GM23338 (cell line): Measurements from ENCODE around the gene NCKAP5. TPM values are rescaled to one million over a fixed set of nuclear protein-coding genes. Genes with fewer than 3 reads are reported as not detected.

Source experiments
- ATAC-seq: fragments of 200-7000 bp; cut with Tn5 transposase; 3 replicates; pipeline ENCODE4 v1.9.1; 2020
- DNase-seq: peaks from one replicate; pipeline ENCODE4 v3.0.0-alpha.2; 2015; ENCODE audit warnings: low spot score
- H2AFZ ChIP-seq: fragments of 200-600 bp; sonication (generic); 2 replicates; pipeline ENCODE4 v1.8.0; 2016; ENCODE audit warnings: antibody characterized with exemption, mild to moderate bottlenecking, moderate library complexity
- H3F3A ChIP-seq: fragments of 200-600 bp; sonication (generic); replicated peaks from 2 replicates; pipeline ENCODE4 v1.8.0; 2017; ENCODE audit warnings: antibody characterized with exemption, mixed run types, low read depth
- H3K27ac ChIP-seq: fragments of 200-600 bp; sonication (generic); 2 replicates; pipeline ENCODE4 v1.6.1; 2016; ENCODE audit warnings: low read depth
- H3K27me3 ChIP-seq: fragments of 200-600 bp; sonication (generic); 2 replicates; pipeline ENCODE4 v1.8.0; 2016; ENCODE audit warnings: mild to moderate bottlenecking, mixed run types, moderate library complexity; ENCODE audit not compliant: insufficient read depth
- H3K36me3 ChIP-seq: fragments of 200-600 bp; sonication (generic); 2 replicates; pipeline ENCODE4 v1.8.0; 2016; ENCODE audit warnings: mild to moderate bottlenecking; ENCODE audit not compliant: insufficient read depth
- H3K4me1 ChIP-seq: fragments of 200-600 bp; sonication (generic); 2 replicates; pipeline ENCODE4 v1.8.0; 2016; ENCODE audit warnings: mild to moderate bottlenecking, moderate library complexity; ENCODE audit not compliant: insufficient read depth
- H3K4me2 ChIP-seq: fragments of 200-600 bp; sonication (generic); 2 replicates; pipeline ENCODE4 v1.7.1; 2017; ENCODE audit warnings: mixed run types
- H3K4me3 ChIP-seq: fragments of 200-600 bp; sonication (generic); 2 replicates; pipeline ENCODE4 v1.6.1; 2016; ENCODE audit warnings: mixed run types
- H3K79me2 ChIP-seq: fragments of 200-600 bp; sonication (generic); replicated peaks from 2 replicates; pipeline ENCODE4 v1.8.0; 2017; ENCODE audit warnings: mild to moderate bottlenecking; ENCODE audit not compliant: insufficient read depth
- H3K9me2 ChIP-seq: fragments of 200-600 bp; sonication (generic); 2 replicates; pipeline ENCODE4 v1.8.0; 2017; ENCODE audit not compliant: insufficient read depth
- H4K20me1 ChIP-seq: fragments of 200-600 bp; sonication (generic); replicated peaks from 2 replicates; pipeline ENCODE4 v1.8.0; 2017; ENCODE audit warnings: mild to moderate bottlenecking; ENCODE audit not compliant: insufficient read depth
- H3K27ac Mint-ChIP-seq: 2 replicates; pipeline ENCODE4 v1.8.0; 2020; ENCODE audit warnings: inconsistent platforms, mild to moderate bottlenecking, moderate library complexity, mixed read lengths
- H3K27me3 Mint-ChIP-seq: 3 replicates; pipeline ENCODE4 v1.8.0; 2022; ENCODE audit warnings: low read depth, mild to moderate bottlenecking, moderate library complexity, mixed read lengths, inconsistent platforms; ENCODE audit not compliant: insufficient read depth, poor library complexity
- H3K36me3 Mint-ChIP-seq: 3 replicates; pipeline ENCODE4 v1.8.0; 2021; ENCODE audit warnings: low read depth, mild to moderate bottlenecking, inconsistent platforms, moderate library complexity, mixed read lengths
- H3K4me1 Mint-ChIP-seq: 3 replicates; pipeline ENCODE4 v1.8.0; 2020; ENCODE audit warnings: mild to moderate bottlenecking, inconsistent platforms, mixed read lengths
- H3K4me3 Mint-ChIP-seq: 3 replicates; pipeline ENCODE4 v1.8.0; 2021; ENCODE audit warnings: moderate library complexity, mild to moderate bottlenecking, inconsistent platforms, mixed read lengths
- H3K9me3 Mint-ChIP-seq: 3 replicates; pipeline ENCODE4 v1.8.0; 2020; ENCODE audit warnings: moderate library complexity, mild to moderate bottlenecking, inconsistent platforms, mixed read lengths
- CREB1 ChIP-seq: fragments of 250-450 bp; sonication (Bioruptor Pico); IDR thresholded peaks from 2 replicates; pipeline ENCODE4 v1.5.0; 2020; ENCODE audit warnings: low read depth, mild to moderate bottlenecking, moderate library complexity
- JUNB ChIP-seq: IDR thresholded peaks from one replicate; pipeline ENCODE4 v1.6.1; 2016; ENCODE audit warnings: antibody characterized with exemption; ENCODE audit not compliant: unreplicated experiment
- NANOG ChIP-seq: IDR thresholded peaks from 2 replicates; pipeline ENCODE4 v1.6.1; 2016; ENCODE audit warnings: antibody characterized with exemption, borderline replicate concordance
- STAT1 ChIP-seq: IDR thresholded peaks from one replicate; pipeline ENCODE4 v1.6.1; 2016; ENCODE audit warnings: antibody characterized with exemption; ENCODE audit not compliant: unreplicated experiment
- ZNF114 ChIP-seq: fragments of 250-450 bp; sonication (Bioruptor Pico); IDR thresholded peaks from 2 replicates; pipeline ENCODE4 v1.5.0; 2020; ENCODE audit warnings: mild to moderate bottlenecking, moderate library complexity
- ZNF331 ChIP-seq: fragments of 250-450 bp; sonication (Bioruptor Pico); IDR thresholded peaks from 2 replicates; pipeline ENCODE4 v1.5.0; 2020; ENCODE audit warnings: low read depth, mild to moderate bottlenecking, moderate library complexity
- polyA plus RNA-seq: library from polyadenylated mRNA; unstranded; fragments of >200 nt; fragmentation: Nextera tagmentation; extraction: Ambion mirVana; gene quantifications from 2 replicates; pipeline ENCODE4 v1.2.1, GENCODE V29; 2016
- total RNA-seq: library from RNA; depleted of rRNA; stranded (reverse); fragments of >200 nt; shearing (Covaris generic); gene quantifications from 2 replicates; pipeline ENCODE4 v1.2.3, GENCODE V29; 2014
- TF ChIP-seq, protein P1 (sequence below): IDR thresholded peaks from one replicate; pipeline ENCODE4 v1.6.1; 2018; ENCODE audit warnings: antibody characterized with exemption; ENCODE audit not compliant: unreplicated experiment
- TF ChIP-seq, protein P2 (sequence below), 2 experiments: fragments of 200-600 bp in 1 of 2; sonication (generic) in 1 of 2; conservative IDR thresholded peaks; 2 replicates each; pipeline versions ENCODE4 v1.5.1 to v1.6.1; 2016 to 2017; ENCODE audit warnings: antibody characterized with exemption in 2 of 2, low read depth in 2 of 2, mild to moderate bottlenecking in 2 of 2, moderate library complexity in 1 of 2
- TF ChIP-seq, protein P3 (sequence below): fragments of 250-450 bp; sonication (Bioruptor Pico); IDR thresholded peaks from 2 replicates; pipeline ENCODE4 v1.5.0; 2020; ENCODE audit warnings: mild to moderate bottlenecking, moderate library complexity

The NCKAP5 gene
- total and polyA plus RNA-seq, 2 experiments from 2014 or later, result 0.34 to 0.73 TPM

DNA sequence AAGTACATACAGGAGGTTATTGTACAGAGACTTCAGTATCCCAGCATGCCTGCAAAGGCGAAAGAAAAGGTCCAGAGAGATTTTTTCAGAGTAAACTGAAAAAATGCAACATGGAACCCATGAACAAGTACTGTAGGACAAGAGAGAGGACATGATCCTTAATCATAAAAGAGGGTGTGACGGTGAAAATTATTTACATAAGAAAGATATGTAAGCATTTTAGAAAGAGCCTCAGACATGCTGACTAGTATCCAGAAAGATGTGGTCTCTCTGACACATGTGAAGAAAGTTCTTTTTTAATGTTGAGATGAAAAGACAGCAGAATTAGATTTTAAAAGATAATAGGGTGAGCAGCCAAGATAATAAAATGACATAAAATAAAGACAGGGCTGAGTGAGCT is 262.0 kb downstream of the NCKAP5 start:
- Histone ChIP-seq H3K27me3 (no peaks in the 10 kb centered on the region), H3K4me2 (no peak overlapping the region), H3K27ac (no peak overlapping the region), H2AFZ (no peak overlapping the region), H4K20me1 (no peaks in the 10 kb centered on the region), H3F3A (no peaks in the 10 kb centered on the region), H3K4me3 (no peak overlapping the region), H3K4me1 (no peaks in the 10 kb centered on the region), H3K79me2 (no peaks in the 10 kb centered on the region), H3K36me3 (no peaks in the 10 kb centered on the region), H3K9me2 (peaks cover 9% of the 10 kb centered on the region; the same call in 1 of the 2 replicates)
- H3K4me1 Mint-ChIP-seq, result no peaks in the 10 kb centered on the region
- no peaks in the 10 kb centered on the region for H3K36me3 Mint-ChIP-seq
- H3K4me3 Mint-ChIP-seq, result no peak overlapping the region
- peaks cover 3% of the 10 kb centered on the region; the same call in 2 of the 3 replicates for H3K9me3 Mint-ChIP-seq
- H3K27me3 Mint-ChIP-seq, result peaks cover 1% of the 10 kb centered on the region
- H3K27ac Mint-ChIP-seq, result no peak overlapping the region
- DNase-seq, result no peak
- ATAC-seq, result no peak
- TF ChIP-seq STAT1 (no peak), CREB1 (no peak), JUNB (no peak), NANOG (no peak), ZNF331 (CRISPR knock-in tag) (no peak), ZNF114 (no peak)
- TF ChIP-seq, protein P1, sequence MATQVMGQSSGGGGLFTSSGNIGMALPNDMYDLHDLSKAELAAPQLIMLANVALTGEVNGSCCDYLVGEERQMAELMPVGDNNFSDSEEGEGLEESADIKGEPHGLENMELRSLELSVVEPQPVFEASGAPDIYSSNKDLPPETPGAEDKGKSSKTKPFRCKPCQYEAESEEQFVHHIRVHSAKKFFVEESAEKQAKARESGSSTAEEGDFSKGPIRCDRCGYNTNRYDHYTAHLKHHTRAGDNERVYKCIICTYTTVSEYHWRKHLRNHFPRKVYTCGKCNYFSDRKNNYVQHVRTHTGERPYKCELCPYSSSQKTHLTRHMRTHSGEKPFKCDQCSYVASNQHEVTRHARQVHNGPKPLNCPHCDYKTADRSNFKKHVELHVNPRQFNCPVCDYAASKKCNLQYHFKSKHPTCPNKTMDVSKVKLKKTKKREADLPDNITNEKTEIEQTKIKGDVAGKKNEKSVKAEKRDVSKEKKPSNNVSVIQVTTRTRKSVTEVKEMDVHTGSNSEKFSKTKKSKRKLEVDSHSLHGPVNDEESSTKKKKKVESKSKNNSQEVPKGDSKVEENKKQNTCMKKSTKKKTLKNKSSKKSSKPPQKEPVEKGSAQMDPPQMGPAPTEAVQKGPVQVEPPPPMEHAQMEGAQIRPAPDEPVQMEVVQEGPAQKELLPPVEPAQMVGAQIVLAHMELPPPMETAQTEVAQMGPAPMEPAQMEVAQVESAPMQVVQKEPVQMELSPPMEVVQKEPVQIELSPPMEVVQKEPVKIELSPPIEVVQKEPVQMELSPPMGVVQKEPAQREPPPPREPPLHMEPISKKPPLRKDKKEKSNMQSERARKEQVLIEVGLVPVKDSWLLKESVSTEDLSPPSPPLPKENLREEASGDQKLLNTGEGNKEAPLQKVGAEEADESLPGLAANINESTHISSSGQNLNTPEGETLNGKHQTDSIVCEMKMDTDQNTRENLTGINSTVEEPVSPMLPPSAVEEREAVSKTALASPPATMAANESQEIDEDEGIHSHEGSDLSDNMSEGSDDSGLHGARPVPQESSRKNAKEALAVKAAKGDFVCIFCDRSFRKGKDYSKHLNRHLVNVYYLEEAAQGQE, result no peak
- TF ChIP-seq, protein P2, sequence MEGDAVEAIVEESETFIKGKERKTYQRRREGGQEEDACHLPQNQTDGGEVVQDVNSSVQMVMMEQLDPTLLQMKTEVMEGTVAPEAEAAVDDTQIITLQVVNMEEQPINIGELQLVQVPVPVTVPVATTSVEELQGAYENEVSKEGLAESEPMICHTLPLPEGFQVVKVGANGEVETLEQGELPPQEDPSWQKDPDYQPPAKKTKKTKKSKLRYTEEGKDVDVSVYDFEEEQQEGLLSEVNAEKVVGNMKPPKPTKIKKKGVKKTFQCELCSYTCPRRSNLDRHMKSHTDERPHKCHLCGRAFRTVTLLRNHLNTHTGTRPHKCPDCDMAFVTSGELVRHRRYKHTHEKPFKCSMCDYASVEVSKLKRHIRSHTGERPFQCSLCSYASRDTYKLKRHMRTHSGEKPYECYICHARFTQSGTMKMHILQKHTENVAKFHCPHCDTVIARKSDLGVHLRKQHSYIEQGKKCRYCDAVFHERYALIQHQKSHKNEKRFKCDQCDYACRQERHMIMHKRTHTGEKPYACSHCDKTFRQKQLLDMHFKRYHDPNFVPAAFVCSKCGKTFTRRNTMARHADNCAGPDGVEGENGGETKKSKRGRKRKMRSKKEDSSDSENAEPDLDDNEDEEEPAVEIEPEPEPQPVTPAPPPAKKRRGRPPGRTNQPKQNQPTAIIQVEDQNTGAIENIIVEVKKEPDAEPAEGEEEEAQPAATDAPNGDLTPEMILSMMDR (conservative IDR thresholded peaks at IDR 0.05; ENCODE audit: low read depth in 2 of 2), result no peak
- TF ChIP-seq, protein P3, sequence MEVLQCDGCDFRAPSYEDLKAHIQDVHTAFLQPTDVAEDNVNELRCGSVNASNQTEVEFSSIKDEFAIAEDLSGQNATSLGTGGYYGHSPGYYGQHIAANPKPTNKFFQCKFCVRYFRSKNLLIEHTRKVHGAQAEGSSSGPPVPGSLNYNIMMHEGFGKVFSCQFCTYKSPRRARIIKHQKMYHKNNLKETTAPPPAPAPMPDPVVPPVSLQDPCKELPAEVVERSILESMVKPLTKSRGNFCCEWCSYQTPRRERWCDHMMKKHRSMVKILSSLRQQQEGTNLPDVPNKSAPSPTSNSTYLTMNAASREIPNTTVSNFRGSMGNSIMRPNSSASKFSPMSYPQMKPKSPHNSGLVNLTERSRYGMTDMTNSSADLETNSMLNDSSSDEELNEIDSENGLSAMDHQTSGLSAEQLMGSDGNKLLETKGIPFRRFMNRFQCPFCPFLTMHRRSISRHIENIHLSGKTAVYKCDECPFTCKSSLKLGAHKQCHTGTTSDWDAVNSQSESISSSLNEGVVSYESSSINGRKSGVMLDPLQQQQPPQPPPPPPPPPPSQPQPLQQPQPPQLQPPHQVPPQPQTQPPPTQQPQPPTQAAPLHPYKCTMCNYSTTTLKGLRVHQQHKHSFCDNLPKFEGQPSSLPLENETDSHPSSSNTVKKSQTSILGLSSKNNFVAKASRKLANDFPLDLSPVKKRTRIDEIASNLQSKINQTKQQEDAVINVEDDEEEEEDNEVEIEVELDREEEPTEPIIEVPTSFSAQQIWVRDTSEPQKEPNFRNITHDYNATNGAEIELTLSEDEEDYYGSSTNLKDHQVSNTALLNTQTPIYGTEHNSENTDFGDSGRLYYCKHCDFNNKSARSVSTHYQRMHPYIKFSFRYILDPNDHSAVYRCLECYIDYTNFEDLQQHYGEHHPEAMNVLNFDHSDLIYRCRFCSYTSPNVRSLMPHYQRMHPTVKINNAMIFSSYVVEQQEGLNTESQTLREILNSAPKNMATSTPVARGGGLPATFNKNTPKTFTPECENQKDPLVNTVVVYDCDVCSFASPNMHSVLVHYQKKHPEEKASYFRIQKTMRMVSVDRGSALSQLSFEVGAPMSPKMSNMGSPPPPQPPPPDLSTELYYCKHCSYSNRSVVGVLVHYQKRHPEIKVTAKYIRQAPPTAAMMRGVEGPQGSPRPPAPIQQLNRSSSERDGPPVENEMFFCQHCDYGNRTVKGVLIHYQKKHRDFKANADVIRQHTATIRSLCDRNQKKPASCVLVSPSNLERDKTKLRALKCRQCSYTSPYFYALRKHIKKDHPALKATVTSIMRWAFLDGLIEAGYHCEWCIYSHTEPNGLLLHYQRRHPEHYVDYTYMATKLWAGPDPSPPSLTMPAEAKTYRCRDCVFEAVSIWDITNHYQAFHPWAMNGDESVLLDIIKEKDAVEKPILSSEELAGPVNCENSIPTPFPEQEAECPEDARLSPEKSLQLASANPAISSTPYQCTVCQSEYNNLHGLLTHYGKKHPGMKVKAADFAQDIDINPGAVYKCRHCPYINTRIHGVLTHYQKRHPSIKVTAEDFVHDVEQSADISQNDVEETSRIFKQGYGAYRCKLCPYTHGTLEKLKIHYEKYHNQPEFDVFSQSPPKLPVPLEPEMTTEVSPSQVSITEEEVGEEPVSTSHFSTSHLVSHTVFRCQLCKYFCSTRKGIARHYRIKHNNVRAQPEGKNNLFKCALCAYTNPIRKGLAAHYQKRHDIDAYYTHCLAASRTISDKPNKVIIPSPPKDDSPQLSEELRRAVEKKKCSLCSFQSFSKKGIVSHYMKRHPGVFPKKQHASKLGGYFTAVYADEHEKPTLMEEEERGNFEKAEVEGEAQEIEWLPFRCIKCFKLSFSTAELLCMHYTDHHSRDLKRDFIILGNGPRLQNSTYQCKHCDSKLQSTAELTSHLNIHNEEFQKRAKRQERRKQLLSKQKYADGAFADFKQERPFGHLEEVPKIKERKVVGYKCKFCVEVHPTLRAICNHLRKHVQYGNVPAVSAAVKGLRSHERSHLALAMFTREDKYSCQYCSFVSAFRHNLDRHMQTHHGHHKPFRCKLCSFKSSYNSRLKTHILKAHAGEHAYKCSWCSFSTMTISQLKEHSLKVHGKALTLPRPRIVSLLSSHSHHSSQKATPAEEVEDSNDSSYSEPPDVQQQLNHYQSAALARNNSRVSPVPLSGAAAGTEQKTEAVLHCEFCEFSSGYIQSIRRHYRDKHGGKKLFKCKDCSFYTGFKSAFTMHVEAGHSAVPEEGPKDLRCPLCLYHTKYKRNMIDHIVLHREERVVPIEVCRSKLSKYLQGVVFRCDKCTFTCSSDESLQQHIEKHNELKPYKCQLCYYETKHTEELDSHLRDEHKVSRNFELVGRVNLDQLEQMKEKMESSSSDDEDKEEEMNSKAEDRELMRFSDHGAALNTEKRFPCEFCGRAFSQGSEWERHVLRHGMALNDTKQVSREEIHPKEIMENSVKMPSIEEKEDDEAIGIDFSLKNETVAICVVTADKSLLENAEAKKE (CRISPR knock-in tag), result no peak
